K562 (cell line): ENCODE results near the gene TBL1X. TPM values are rescaled to one million over a fixed set of nuclear protein-coding genes. Genes with fewer than 3 reads are reported as not detected.

Experiments used
- CLOCK ChIP-seq: fragments of 250-450 bp; sonication (Bioruptor Pico); IDR thresholded peaks from 2 replicates; pipeline ENCODE4 v1.4.0; 2020; ENCODE audit warnings: mild to moderate bottlenecking, moderate library complexity, borderline replicate concordance
- ZNF586 ChIP-seq: fragments of 450-650 bp; formaldehyde crosslinking; conservative IDR thresholded peaks from 2 replicates; pipeline ENCODE4 v1.4.0; 2020; ENCODE audit warnings: mild to moderate bottlenecking, moderate library complexity
- polyA plus RNA-seq, 8 experiments: library from polyadenylated mRNA; depleted of rRNA in 4 of 8; stranded (reverse) in 5 of 8; unstranded in 3 of 8; fragments of >200 nt; fragmentation: Nextera tagmentation in 2 of 8; fragmentation: Illumina TruSeq in 1 of 8; extraction: Ambion mirVana in 2 of 8; extraction: Trizol in 1 of 8; gene quantifications; 2 replicates each; pipeline versions ENCODE4 v1.2.1 to v1.2.3, GENCODE V29; 2011 to 2014; ENCODE audit warnings: inconsistent platforms in 1 of 8, missing spikeins in 1 of 8
- total RNA-seq, 7 experiments: library from RNA; depleted of rRNA in 6 of 7; stranded (reverse); fragments of >200 nt in 6 of 7; fragmentation: Illumina TruSeq in 2 of 7; extraction: Trizol in 2 of 7; gene quantifications; 2 replicates each; pipeline versions ENCODE4 v1.2.1 to v1.2.3, GENCODE V29; 2011 to 2021; ENCODE audit warnings: low replicate concordance in 1 of 7
- TF ChIP-seq, protein P1 (sequence below): sonication (generic); formaldehyde crosslinking; IDR thresholded peaks from 2 replicates; pipeline ENCODE4 v1.8.0; 2022; ENCODE audit warnings: mild to moderate bottlenecking, missing genetic modification reagents

TBL1X gene
- total and polyA plus RNA-seq, 9 of the 15 experiments (the other 6 are each of a cell fraction or from before 2014, with no cell fraction given): 6.0 to 49.6 (median 19.7) TPM

DNA sequence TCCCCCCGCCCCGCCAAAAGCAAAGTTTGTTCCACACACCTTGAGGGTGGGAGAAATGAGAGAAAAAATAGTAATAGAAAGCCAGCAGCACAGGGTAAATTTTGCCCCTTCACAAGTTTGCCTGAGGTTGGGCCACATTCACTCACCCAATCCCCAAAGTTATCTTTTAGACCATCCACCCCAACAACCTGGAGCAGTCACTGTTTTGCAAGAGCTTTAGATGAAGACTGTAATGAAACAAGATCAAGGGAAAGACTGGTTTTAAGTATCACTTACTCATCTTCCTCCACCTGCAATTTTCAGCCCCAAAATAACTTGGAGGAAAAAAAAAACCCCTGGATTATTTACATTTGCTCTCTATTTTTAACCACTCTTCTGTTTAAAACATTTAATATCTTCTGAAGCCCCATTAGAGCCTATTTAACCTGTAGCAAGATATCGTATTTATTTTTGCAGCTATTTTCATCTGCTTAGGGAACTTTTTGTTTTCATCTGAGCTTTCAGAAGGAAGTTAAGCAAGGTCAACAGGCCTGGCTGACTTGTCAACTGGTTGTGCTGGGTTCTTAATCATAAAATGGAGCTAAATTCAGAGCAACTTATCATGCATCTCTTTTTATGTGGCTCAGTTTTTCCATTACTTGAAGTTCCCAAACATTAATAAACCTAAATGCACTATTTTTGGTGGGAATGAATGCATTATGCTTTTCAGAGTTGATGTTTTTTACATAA lies 24.6 kb upstream of the TBL1X start (continued):
- TF ChIP-seq, protein P1, sequence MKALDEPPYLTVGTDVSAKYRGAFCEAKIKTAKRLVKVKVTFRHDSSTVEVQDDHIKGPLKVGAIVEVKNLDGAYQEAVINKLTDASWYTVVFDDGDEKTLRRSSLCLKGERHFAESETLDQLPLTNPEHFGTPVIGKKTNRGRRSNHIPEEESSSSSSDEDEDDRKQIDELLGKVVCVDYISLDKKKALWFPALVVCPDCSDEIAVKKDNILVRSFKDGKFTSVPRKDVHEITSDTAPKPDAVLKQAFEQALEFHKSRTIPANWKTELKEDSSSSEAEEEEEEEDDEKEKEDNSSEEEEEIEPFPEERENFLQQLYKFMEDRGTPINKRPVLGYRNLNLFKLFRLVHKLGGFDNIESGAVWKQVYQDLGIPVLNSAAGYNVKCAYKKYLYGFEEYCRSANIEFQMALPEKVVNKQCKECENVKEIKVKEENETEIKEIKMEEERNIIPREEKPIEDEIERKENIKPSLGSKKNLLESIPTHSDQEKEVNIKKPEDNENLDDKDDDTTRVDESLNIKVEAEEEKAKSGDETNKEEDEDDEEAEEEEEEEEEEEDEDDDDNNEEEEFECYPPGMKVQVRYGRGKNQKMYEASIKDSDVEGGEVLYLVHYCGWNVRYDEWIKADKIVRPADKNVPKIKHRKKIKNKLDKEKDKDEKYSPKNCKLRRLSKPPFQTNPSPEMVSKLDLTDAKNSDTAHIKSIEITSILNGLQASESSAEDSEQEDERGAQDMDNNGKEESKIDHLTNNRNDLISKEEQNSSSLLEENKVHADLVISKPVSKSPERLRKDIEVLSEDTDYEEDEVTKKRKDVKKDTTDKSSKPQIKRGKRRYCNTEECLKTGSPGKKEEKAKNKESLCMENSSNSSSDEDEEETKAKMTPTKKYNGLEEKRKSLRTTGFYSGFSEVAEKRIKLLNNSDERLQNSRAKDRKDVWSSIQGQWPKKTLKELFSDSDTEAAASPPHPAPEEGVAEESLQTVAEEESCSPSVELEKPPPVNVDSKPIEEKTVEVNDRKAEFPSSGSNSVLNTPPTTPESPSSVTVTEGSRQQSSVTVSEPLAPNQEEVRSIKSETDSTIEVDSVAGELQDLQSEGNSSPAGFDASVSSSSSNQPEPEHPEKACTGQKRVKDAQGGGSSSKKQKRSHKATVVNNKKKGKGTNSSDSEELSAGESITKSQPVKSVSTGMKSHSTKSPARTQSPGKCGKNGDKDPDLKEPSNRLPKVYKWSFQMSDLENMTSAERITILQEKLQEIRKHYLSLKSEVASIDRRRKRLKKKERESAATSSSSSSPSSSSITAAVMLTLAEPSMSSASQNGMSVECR (CRISPR knock-in tag): no peak
- TF ChIP-seq ZNF586 (CRISPR knock-in tag) (no peak), CLOCK (CRISPR knock-in tag) (no peak)
